Brain microvascular endothelial cell (primary cell): Measurements from ENCODE around the gene PTPRO.

Experiments
- DNase-seq: peaks from one replicate; pipeline ENCODE4 v3.0.0-alpha.2; 2020
- H3K27ac ChIP-seq: fragments of 250-450 bp; sonication (Bioruptor Pico); 2 replicates; pipeline ENCODE4 v1.5.1; 2020; ENCODE audit warnings: mild to moderate bottlenecking, moderate library complexity
- H3K27me3 ChIP-seq: fragments of 250-450 bp; sonication (Bioruptor Pico); replicated peaks from 2 replicates; pipeline ENCODE4 v1.5.1; 2020; ENCODE audit warnings: mild to moderate bottlenecking
- H3K36me3 ChIP-seq: fragments of 250-450 bp; sonication (Bioruptor Pico); replicated peaks from 2 replicates; pipeline ENCODE4 v1.5.1; 2020; ENCODE audit warnings: mild to moderate bottlenecking
- H3K4me3 ChIP-seq: 2 replicates; pipeline ENCODE4 v1.5.1; 2011; ENCODE audit warnings: low read depth, mild to moderate bottlenecking, control low read depth, low read length, moderate library complexity
- in situ Hi-C: cut with HindIII; loops from 2 replicates; pipeline ENCODE4 v1.10.0; 2017; ENCODE audit warnings: low sequenced_read_pairs, low pct_ligation_motif_present
- TF ChIP-seq, protein P1 (sequence below): IDR thresholded peaks from 2 replicates; pipeline ENCODE4 v1.5.1; 2011; ENCODE audit warnings: low read depth, mild to moderate bottlenecking, moderate library complexity, low read length, control low read depth, inconsistent platforms; ENCODE audit errors: missing control alignments

Gene PTPRO

DNA sequence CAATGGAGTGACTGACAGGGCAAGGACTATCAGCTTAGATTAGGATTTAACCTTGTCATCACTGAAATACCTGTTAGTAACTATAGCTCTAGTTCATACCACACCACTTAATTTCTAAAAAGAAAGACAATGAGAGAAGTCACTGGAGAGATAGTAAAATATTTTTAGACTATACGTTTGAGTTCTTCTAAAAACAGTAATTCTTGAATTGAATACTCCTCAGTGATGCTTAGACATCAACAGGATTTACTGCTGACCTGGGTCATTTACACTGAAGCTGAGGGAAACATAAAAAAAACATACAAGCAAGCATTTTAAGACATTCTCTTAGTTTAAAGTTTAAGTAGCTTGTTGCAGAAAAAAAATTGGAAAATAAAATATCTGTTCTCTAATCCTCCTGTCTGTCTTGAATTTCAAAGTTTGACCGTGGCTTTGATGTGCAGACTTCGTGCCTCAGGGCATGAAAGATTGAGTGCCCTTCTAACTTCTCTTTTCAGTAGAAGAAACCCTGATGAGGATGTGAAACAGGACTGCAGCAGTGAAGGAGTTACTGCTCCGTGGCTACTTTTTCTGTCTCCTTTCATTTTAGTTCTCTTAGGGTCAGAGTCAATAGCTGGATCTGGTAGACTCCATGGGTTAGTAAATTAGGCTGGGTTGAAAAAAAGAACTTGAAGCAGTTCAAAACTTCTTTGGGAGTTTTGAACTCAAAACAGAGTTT lies 172.2 kb downstream of the PTPRO start:
- Histone ChIP-seq H3K36me3 (no peaks in the 10 kb centered on the region), H3K4me3 (no peak overlapping the region), H3K27me3 (no peaks in the 10 kb centered on the region), H3K27ac (no peak overlapping the region)
- in situ Hi-C loops, result no loop called here
- TF ChIP-seq, protein P1, sequence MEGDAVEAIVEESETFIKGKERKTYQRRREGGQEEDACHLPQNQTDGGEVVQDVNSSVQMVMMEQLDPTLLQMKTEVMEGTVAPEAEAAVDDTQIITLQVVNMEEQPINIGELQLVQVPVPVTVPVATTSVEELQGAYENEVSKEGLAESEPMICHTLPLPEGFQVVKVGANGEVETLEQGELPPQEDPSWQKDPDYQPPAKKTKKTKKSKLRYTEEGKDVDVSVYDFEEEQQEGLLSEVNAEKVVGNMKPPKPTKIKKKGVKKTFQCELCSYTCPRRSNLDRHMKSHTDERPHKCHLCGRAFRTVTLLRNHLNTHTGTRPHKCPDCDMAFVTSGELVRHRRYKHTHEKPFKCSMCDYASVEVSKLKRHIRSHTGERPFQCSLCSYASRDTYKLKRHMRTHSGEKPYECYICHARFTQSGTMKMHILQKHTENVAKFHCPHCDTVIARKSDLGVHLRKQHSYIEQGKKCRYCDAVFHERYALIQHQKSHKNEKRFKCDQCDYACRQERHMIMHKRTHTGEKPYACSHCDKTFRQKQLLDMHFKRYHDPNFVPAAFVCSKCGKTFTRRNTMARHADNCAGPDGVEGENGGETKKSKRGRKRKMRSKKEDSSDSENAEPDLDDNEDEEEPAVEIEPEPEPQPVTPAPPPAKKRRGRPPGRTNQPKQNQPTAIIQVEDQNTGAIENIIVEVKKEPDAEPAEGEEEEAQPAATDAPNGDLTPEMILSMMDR, result no peak
- no peak for DNase-seq

DNA sequence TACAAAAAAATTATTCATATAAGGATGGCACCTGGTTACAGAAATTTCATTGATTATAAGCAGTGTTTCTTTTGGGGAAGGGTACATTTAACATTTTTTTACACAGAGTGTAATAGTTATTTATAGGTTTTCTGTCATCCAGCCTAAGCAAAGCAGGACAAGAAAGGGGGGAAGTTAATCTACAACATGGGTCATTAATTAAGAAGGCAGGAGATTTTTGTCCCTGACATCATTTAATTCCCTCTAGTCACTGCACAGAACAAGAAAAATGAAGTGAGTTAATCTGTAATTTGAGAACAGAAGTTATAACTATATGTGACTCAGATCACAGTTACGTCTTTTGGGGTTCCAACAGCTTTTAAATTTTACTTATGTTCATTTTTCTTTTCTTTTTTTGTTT lies 173.4 kb downstream of the PTPRO start:
- TF ChIP-seq, protein P1, result no peak
- in situ Hi-C loops, result no loop called here

DNA sequence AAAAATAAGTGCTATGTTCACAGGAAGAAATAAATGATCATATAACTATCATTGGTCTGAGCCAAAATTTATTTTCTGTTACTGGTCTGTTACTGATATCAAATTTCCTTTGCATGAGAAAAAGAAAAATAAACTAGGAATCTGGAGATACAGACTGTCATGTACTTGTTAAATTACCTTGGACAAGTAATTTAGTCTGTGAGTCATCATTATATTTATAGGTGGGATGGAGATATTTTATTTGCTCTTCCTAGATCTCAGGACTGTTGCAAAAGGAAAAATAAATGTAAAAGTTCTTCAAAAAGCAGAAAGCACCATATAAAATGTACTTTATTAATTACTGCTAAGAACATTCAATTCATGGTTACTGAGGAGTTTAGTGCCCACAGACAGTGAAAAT lies 174.4 kb downstream of the PTPRO start:
- in situ Hi-C loops, result no loop called here
- Histone ChIP-seq H3K27ac (no peak overlapping the region), H3K36me3 (no peaks in the 10 kb centered on the region), H3K27me3 (no peaks in the 10 kb centered on the region), H3K4me3 (no peak overlapping the region)
- DNase-seq, result no peak
- TF ChIP-seq, protein P1, result no peak

More for the DNA sequence above, 173.4 kb downstream of the PTPRO start:
- Histone ChIP-seq H3K27ac (no peak overlapping the region), H3K4me3 (no peak overlapping the region), H3K36me3 (no peaks in the 10 kb centered on the region), H3K27me3 (no peaks in the 10 kb centered on the region)
- no peak for DNase-seq

DNA sequence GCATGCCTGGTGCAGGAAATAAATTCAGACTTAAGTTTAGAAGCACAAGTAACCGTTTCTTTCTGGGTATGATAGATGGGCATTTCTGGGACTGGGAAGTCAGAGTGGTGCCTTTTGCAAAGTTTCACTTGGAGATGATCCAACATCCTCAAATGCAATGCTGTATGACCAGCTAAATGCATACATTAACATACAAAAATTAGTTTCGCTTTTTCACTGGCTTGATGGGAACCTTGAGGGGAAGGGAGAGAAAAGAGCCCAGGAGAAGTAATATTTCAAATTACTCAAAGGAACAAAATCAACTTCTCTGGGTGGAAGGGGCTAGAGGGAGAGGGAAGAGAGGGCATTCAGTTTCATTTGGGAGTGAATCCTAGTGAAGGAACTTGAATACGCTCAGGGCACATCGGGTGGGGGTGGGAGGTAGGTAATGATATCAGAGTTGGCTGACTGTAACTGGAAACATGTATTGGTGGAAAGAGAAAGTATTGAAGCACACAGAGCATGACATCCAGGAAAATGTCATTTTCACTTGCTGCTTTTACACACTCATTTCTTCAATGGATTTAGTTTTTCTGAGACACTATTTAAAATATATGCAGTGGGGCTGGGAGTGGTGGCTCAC lies 175.5 kb downstream of the PTPRO start:
- no peak overlapping the region for H3K4me3 ChIP-seq
- H3K36me3 ChIP-seq, result no peaks in the 10 kb centered on the region
- TF ChIP-seq, protein P1, result no peak
- DNase-seq, result no peak
- H3K27ac ChIP-seq, result no peak overlapping the region
- in situ Hi-C loops, result no loop called here
- H3K27me3 ChIP-seq, result no peaks in the 10 kb centered on the region

DNA sequence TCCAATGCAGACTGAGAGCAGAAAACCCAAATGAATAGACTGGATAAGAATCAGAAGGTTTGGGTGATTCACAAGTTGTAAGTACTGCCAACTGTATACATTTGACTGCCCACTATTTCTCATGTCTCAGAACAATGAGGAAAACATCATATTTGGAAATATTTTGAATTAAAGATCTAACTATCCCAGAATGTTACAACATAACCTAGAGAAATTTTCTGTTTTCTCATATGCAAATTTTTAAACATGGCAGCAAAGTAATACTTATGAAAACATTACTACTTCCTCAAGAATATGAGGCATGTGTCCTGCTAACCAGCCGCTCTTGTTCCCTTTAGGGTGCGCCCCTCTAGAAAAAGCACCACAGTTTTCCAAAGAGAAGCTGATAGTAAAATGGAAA lies 179.9 kb downstream of the PTPRO start:
- no peaks in the 10 kb centered on the region for H3K36me3 ChIP-seq
- in situ Hi-C loops, result no loop called here
- DNase-seq, result no peak
- TF ChIP-seq, protein P1, result no peak
- H3K27ac ChIP-seq, result no peak overlapping the region
- no peaks in the 10 kb centered on the region for H3K27me3 ChIP-seq
- H3K4me3 ChIP-seq, result no peak overlapping the region
